ENCODE measurements around the gene ETNK1.
"Not testable (repeated sequence)": the region's sequence is repeated elsewhere in the genome, so short reads cannot be mapped to it uniquely, and the experiment has no call there.

The ETNK1 gene

GRCh38 chr12:22691319-22691718 lies 66.3 kb downstream of the ETNK1 start:
- no peak for DNase-seq

GRCh38 chr12:22692467-22692866 lies 67.5 kb downstream of the ETNK1 start:
- not testable (repeated sequence) for DNase-seq

GRCh38 chr12:22692964-22693555 lies 68.1 kb downstream of the ETNK1 start:
- DNase-seq, result no peak

GRCh38 chr12:22698576-22698975 lies 73.6 kb downstream of the ETNK1 start:
- DNase-seq, result no peak

- not testable (repeated sequence) for DNase-seq
These were observed 74.7 kb downstream of the ETNK1 start for GRCh38 chr12:22699705-22700104.

GRCh38 chr12:22700106-22700505 lies 75.1 kb downstream of the ETNK1 start:
- no peak for DNase-seq

- not testable (repeated sequence) for DNase-seq
These were observed 76.3 kb downstream of the ETNK1 start for GRCh38 chr12:22701216-22701809.

- no peak for DNase-seq
These were observed 77.7 kb downstream of the ETNK1 start for GRCh38 chr12:22702690-22703089.

GRCh38 chr12:22709292-22709691 lies 84.3 kb downstream of the ETNK1 start:
- DNase-seq, result no peak

- no peak for DNase-seq
These were observed 87.1 kb downstream of the ETNK1 start for GRCh38 chr12:22712083-22712482.

GRCh38 chr12:22715254-22715653 lies 90.3 kb downstream of the ETNK1 start:
- no peak for DNase-seq

GRCh38 chr12:22719745-22720144 lies 94.8 kb downstream of the ETNK1 start:
- no peak for DNase-seq

GRCh38 chr12:22722081-22722480 lies 97.1 kb downstream of the ETNK1 start:
- no peak for DNase-seq

- no peak for DNase-seq
These were observed 97.8 kb downstream of the ETNK1 start for GRCh38 chr12:22722779-22723178.

- no peak for DNase-seq
These were observed 104.0 kb downstream of the ETNK1 start for GRCh38 chr12:22728987-22729386.

- DNase-seq, result no peak
These were observed 104.5 kb downstream of the ETNK1 start for GRCh38 chr12:22729431-22729956.

GRCh38 chr12:22729957-22730443 lies 105.0 kb downstream of the ETNK1 start:
- no peak for DNase-seq

- DNase-seq, result no peak
These were observed 106.3 kb downstream of the ETNK1 start for GRCh38 chr12:22731236-22731635.

GRCh38 chr12:22733756-22734155 lies 108.8 kb downstream of the ETNK1 start:
- DNase-seq, result no peak

- no peak for DNase-seq
These were observed 114.0 kb downstream of the ETNK1 start for GRCh38 chr12:22738945-22739344.

Data from femur (tissue), 1 donor.